Kidney (tissue), 14 donors: ENCODE data around the gene DNAH6. TPM values are rescaled to one million over a fixed set of nuclear protein-coding genes. Genes with fewer than 3 reads are reported as not detected.
A peak's percentile ranks its signal among the peaks of the same experiment; 100 is the strongest.

Experiments used
- DNase-seq, 5 donors: peaks; one replicate each; pipeline ENCODE4 v3.0.0-alpha.2; 2013 to 2020
- FAIRE-seq: peaks from 2 replicates; lab custom pipeline; 2012; peaks lifted over from hg19 to GRCh38; lab: Jason Lieb, UNC
- H3K27ac ChIP-seq, 2 donors: one replicate each; pipeline ENCODE4 v1.7.0; 2013; ENCODE audit warnings: low read depth in 2 of 2, low read length in 2 of 2, inconsistent platforms in 1 of 2
- H3K27me3 ChIP-seq: one replicate; pipeline ENCODE4 v1.7.1; 2013; ENCODE audit warnings: low read length, inconsistent platforms; ENCODE audit not compliant: control insufficient read depth, insufficient read depth
- H3K36me3 ChIP-seq, 3 donors: one replicate each; pipeline versions ENCODE4 v1.7.0 to v1.7.1; 2013; ENCODE audit warnings: low read length in 3 of 3, control low read depth in 1 of 3, inconsistent platforms in 1 of 3; ENCODE audit not compliant: insufficient read depth in 3 of 3, control insufficient read depth in 2 of 3
- H3K4me1 ChIP-seq, 3 donors: one replicate each; pipeline versions ENCODE4 v1.7.0 to v1.7.1; 2013; ENCODE audit warnings: low read length in 3 of 3, inconsistent platforms in 1 of 3, low read depth in 1 of 3; ENCODE audit not compliant: control insufficient read depth in 2 of 3, insufficient read depth in 2 of 3
- H3K4me3 ChIP-seq, 3 donors: one replicate each; pipeline versions ENCODE4 v1.7.0 to v1.8.1; 2013; ENCODE audit warnings: low read length in 3 of 3, control low read depth in 1 of 3, inconsistent platforms in 1 of 3
- H3K9ac ChIP-seq, 3 donors: one replicate each; pipeline versions ENCODE4 v1.7.0 to v1.7.1; 2013; ENCODE audit warnings: low read length in 3 of 3, control low read depth in 1 of 3, inconsistent platforms in 1 of 3
- H3K9me3 ChIP-seq, 3 donors: one replicate each; pipeline versions ENCODE4 v1.7.0 to v1.7.1; 2013; ENCODE audit warnings: low read length in 3 of 3, control low read depth in 1 of 3, inconsistent platforms in 1 of 3; ENCODE audit not compliant: control insufficient read depth in 2 of 3, insufficient read depth in 1 of 3
- CTCF ChIP-seq: IDR thresholded peaks from 3 replicates; pipeline ENCODE4 v1.5.1; 2012; ENCODE audit warnings: mild to moderate bottlenecking, moderate library complexity, borderline replicate concordance; ENCODE audit not compliant: insufficient read depth; ENCODE audit errors: extremely low read depth
- intact Hi-C: fragments of 100-400 bp; cut with DNase I; formaldehyde crosslinking; loops from one replicate; pipeline ENCODE4 v1.11.1; 2022
- polyA plus RNA-seq: library from polyadenylated mRNA; stranded (reverse); fragments of 350-450 nt; fragmentation: Illumina TruSeq; extraction: RNeasy Lipid Tissue Mini Kit (QIAGEN cat#74804); gene quantifications from one replicate; pipeline ENCODE4 v1.2.3, GENCODE V29; 2014; ENCODE audit warnings: low read depth, low replicate concordance; ENCODE audit not compliant: insufficient read depth
- total RNA-seq: library from RNA; stranded (reverse); fragmentation: NEBNext Ultra II Directional; extraction: Animal tissue kit (Norgen Biotek cat#: 25700); gene quantifications from one replicate; pipeline ENCODE4 v1.2.1, GENCODE V29; 2021
- donor health status: control.
- donor health status: control.
- donor health status: control.
- donor health status: control.
- donor health status: control.
- donor health status: DM: yes; HTN: yes; CAD: no.
- donor health status: Normal renal cell carcinoma (clear cell type).

The DNAH6 gene
- total and polyA plus RNA-seq, 2 donors from 2014 or later: 0.34 to 4.6 TPM

- Histone ChIP-seq H3K27ac (no peak overlapping the region), H3K4me1 (peaks cover 0 to 22% (median 7%) of the 10 kb centered on the region in 3 donors), H3K27me3 (no peaks in the 10 kb centered on the region), H3K36me3 (no peaks in the 10 kb centered on the region), H3K9ac (no peak overlapping the region), H3K9me3 (peaks cover 0 to 13% (median 0%) of the 10 kb centered on the region in 3 donors), H3K4me3 (peak overlapping the region in 1 of 3 donors; percentile 8)
- no peak for TF ChIP-seq CTCF
- intact Hi-C loops: no loop called here
- DNase-seq (peak in 2 of 5 donors; percentile 45 to 48), FAIRE-seq (no peak)
These were observed 43.3 kb upstream of the DNAH6 start for GRCh38 chr2:84472856-84473565.

GRCh38 chr2:84474176-84474575 is 42.1 kb upstream of the DNAH6 start:
- Histone ChIP-seq H3K9ac (no peak overlapping the region), H3K4me3 (no peak overlapping the region), H3K27ac (peak overlapping the region in 1 of 2 donors; percentile 59), H3K36me3 (no peaks in the 10 kb centered on the region), H3K4me1 (peaks cover 0 to 22% (median 7%) of the 10 kb centered on the region in 3 donors), H3K27me3 (no peaks in the 10 kb centered on the region), H3K9me3 (peaks cover 0 to 13% (median 0%) of the 10 kb centered on the region in 3 donors)
- TF ChIP-seq CTCF: no peak
- DNase-seq (peak in 3 of 5 donors; percentile 31 to 81 (median 73)), FAIRE-seq (no peak)
- intact Hi-C loops: no loop called here

DNA sequence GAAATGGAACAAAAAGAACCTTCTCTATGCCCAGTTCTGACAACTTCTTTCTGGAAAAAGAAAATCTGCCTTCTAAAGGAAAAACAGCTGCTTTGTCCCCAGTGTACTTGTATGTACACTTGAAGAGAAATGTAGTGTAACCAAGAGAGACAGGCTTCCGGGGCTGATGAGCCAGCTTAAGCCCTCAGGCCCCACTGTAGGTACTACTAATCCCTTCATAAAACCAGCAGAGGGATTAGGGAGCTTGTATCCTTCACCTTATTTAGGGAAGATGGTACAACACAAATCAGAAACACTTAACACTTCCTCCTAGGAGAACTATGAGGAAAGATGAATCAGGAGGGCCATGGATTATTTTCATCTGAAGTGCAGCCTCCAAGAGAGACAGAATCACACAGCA is 38.4 kb upstream of the DNAH6 start:
- intact Hi-C loops: no loop called here

More for the DNA sequence above, 38.4 kb upstream of the DNAH6 start:
- Histone ChIP-seq H3K27me3 (no peaks in the 10 kb centered on the region), H3K4me1 (peaks cover 0 to 14% (median 4%) of the 10 kb centered on the region in 3 donors), H3K36me3 (no peaks in the 10 kb centered on the region), H3K27ac (no peak overlapping the region), H3K4me3 (no peak overlapping the region), H3K9ac (no peak overlapping the region), H3K9me3 (peaks cover 0 to 4% (median 0%) of the 10 kb centered on the region in 3 donors)
- no peak for TF ChIP-seq CTCF
- no peak for FAIRE-seq
- DNase-seq: no peak
